GM18508 (cell line): ENCODE measurements around the gene NANOG.
"Not testable (repeated sequence)": the region's sequence is repeated elsewhere in the genome, so short reads cannot be mapped to it uniquely, and the experiment has no call there.

ENCODE experiments used
- ATAC-seq: cut with Tn5 transposase; IDR thresholded peaks from one replicate; pipeline ENCODE4 v1.9.1; 2021; ENCODE audit warnings: moderate number of reproducible peaks; ENCODE audit not compliant: insufficient read depth, unreplicated experiment

The NANOG gene

GRCh38 chr12:7798750-7799308 lies 9.6 kb downstream of the NANOG start:
- ATAC-seq: not testable (repeated sequence)

DNA sequence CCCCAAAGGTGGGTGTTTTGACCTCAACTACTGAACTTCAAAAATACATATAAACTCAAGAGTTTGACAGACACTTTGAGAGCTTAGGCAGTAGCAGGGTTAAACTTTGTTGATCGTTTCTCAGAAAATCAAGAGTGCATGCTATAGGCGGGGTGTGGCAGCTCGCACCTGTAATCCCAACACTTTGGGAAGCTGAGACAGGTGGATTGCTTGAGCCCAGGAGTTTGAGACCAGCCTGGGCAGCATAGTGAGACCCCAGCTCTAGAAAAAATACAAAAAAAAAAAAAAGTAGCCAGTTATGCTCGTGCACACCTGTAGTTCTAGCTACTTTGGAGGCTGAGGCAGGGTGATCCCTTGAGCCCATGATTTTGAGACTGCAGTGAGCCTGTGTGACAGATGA lies 12.3 kb downstream of the NANOG start:
- ATAC-seq: no peak

DNA sequence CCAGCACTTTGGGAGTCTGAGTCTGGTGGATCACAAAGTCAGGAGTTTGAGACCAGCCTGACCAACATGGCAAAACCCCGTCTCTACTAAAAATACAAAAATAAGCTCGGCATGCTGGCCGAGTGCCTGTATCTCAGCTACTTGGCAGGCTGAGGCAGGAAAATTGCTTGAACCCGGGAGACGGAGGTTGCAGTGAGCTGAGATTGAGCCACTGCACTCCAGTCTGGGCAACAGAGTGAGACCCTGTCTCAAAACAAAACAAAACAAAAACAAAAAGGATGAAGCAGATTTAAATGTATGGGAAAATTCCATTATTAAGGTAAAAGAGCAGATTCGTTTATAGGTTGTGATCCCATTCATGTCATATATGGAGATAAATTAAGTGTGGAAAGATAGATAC lies 17.1 kb downstream of the NANOG start:
- not testable (repeated sequence) for ATAC-seq

DNA sequence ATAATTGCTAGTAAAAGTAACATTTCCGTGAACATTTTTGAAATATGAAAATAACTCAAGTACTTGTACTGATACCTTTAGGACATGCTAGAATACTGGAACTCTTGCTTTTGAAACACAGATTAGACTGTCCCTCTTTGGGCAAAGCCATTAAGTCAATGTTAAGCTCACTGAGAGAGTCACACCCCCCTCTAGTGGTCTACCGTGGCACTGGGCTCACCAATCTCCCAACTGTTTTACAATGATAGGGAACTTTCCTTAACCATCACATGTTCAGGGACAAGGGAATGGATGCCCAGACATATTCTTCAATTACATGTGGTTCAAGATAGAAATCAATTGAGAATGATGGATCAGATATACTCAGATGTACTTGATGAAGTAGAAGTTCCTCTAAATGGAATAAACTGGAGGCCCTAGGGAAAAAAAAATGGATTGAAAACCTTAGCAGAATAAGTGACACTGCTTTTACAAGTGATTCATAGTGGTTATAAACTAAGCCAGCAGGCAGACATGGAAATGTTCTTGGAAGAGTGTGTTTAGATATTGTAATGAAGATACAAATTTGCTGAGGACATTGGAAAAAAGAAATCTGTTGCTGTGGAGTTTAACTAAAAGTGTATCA lies 17.8 kb downstream of the NANOG start:
- no peak for ATAC-seq

DNA sequence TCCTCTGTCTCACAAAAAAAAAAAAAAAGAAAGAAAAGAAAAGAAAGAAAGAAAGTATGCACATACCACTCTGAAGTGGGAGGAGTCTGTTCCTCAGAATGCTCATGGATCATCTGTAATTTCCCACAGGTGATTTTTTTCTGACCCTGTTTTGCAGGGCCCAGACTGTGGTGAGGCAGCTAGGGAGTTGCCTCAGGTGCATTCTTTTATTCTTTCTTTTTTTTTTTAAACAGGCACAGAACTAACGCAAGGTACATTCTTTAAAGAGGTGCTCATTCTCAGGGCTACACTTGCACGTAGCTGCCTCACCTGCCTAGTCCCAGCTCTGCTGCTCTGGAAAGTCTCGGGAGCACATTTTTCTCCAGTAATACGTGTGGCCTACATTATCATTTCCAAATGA lies 36.6 kb downstream of the NANOG start:
- ATAC-seq: not testable (repeated sequence)

DNA sequence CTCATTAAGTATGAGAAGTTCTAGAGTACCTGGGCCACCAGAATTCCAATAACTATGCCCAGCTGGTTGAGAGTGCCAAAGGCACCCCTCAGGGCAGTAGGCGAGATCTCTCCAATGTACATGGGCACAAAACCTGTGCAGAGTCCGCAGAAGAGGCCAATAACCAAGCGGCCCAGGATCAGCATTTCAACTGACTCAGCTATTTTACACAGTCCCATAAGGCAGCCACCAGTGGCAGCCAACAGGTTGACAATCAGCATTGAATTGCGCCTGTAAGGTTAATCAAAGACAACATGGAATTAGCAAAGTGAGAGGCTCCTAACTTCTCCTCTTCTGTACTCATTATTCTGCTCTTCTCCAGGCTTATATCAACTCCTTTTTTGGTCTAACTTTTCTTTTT lies 40.5 kb downstream of the NANOG start:
- ATAC-seq: not testable (repeated sequence)

DNA sequence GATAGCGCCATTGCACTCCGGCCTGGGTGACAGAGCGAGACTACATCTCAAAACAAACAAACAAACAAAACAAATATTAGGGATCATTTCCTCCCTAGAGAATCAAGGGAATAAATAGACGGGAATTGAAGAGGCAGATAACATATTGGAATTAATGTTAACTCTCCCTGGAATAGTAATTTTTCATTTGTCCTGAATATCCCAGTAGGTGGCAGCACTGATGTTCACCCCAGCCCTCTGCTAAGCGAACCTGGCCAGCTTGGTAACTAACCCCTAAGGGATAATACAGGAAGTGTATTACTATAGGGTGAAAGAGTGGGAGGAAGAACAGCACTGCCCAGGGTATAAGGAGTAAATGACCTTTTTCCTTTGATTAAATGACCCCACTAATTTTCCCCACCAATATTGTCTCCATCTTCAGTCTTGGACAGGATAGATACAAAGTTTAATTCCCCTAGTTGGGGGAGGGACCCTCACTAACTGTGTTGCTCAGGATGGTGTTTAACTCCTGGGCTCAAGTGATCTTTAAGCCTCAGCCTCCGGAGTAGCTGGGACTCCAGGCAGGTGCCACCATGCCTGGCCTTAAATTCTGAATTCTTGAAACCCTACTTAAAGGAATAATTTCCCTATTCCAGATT lies 43.0 kb downstream of the NANOG start:
- no peak for ATAC-seq

- ATAC-seq: not testable (repeated sequence)
Observed at GRCh38 chr12:7833201-7833600, 44.0 kb downstream of the NANOG start.

DNA sequence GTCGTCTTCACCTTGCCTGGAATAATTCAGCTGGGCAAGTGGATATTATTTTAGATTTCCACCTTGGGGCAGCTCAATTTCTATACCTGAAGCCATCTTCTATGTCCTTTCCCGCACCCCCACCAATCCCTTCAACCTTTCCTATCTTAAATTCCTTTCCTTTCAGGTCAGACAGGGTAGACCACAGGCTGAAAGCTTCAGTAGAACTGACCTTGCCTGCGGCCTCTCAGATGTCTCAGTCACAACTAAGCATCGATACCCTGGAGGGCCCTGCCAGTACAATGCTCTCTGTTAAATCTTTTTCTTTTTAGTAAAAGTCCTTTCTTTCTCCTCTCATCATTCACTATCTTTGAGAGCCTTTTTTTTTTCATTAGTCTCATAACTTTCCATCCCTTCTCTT lies 44.6 kb downstream of the NANOG start:
- no peak for ATAC-seq

DNA sequence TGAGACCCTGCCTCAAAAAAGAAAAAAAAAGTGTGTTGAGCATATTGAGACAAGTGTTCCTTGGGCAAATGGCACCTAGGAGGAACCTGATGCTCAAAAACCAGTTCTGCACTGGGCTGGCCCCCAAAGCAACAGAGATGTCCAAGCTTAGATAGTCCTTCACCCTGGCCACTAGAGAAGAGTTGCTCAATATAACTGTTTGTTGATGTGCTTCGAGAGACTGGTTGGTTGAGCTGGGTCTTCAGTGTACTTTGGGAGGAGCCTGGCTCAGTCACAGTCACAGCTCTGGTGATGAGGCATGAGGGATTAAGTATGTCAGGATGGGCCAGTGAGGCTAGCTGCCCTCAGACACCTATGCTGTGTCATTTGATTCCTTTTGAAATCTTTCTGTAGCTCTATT lies 45.5 kb downstream of the NANOG start:
- ATAC-seq: no peak

DNA sequence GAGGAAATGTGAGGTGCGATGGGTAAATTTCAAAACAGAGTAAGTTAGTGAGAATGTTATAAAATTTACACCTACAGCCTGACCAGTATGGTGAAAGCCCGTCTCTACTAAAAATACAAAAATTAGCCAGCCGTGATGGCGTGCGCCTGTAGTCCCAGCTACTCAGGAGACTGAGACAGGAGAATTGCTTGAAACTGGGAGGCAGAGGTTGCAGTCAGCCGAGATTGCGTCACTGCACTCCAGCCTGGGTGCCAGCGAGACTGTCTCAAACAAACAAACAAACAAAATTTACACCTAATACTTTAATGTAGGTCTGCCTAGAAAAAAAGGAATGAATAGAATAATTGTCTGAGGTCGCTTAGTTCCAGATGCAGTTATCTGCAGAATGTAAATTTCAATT lies 45.9 kb downstream of the NANOG start:
- no peak for ATAC-seq

DNA sequence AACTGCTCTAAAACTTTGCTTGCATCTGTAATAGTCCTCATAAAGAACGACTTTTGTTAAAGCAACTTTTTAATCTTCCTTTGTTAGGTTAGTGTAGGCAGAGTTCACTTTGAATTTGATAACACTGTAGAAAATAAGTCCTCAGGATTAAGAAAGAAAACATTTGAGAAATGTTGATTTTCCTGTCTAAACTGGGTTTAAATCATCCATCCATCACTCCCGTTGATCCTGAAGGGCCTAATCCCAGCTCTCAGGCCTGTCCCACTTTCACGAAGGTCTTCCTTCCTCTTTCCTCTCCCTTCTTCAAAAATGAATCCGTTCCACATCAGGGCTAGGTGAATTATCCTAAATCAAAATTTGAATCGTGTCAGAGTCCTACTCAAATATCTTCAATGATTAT lies 46.6 kb downstream of the NANOG start:
- ATAC-seq: no peak

GRCh38 chr12:7837366-7837765 lies 48.2 kb downstream of the NANOG start:
- ATAC-seq: no peak

- ATAC-seq: not testable (repeated sequence)
Observed at GRCh38 chr12:7839226-7839625, 50.0 kb downstream of the NANOG start.

DNA sequence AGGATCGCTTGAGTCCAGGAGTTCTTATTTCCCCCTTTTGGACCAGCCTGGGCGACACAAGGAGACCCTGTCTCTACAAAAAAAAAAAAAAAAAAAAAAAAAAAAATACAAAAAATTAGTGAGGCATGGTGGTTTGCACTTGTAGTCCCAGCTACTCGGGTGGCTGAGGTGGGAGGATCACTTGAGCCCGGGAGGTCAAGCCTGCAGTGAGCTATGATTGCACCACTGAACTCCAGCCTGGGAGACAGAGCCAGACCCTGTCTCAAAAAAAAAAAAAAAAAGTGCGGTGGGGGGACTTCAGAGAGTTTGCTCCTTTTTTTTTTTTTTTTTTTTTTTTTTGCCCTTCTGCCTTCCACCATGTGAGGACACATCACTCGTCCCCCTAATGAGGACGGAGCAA lies 50.6 kb downstream of the NANOG start:
- not testable (repeated sequence) for ATAC-seq

DNA sequence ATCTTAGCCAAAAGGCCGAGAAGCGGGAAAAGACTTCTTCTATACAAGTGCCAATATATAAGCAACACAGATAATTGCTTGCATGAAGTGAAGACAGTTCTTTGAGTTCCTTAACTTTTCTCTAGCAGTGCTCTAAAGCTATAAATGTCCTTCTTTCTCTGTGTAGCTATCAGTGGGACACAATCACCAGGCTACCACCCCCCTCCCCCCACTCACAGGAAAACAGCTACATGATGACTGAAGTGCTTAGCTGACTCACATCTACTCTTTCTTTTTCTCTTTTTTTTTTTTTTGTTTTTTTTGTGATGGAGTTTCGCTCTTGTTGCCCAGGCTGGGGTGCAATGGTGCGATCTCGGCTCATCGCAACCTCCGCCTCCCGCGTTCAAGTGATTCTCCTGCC lies 53.2 kb downstream of the NANOG start:
- not testable (repeated sequence) for ATAC-seq

DNA sequence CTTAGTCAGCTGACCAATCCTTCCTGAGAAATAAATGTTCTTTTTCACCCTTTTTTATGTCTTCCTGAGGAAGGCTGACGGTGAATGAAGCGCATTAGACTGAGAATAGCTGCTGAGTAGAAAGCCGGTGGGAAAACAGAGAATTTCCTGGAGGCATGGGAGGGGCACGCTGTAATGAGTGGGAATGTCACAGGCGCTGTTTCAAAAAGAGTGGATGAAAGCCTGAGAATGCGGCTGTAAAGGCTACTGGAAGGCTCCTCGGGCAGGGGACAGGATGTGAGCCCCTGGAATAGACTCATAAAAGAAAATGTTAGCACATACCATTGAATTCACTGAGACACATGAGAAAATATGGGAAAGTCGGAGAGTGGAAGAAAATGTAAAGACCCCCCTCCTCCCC lies 53.9 kb downstream of the NANOG start:
- not testable (repeated sequence) for ATAC-seq

DNA sequence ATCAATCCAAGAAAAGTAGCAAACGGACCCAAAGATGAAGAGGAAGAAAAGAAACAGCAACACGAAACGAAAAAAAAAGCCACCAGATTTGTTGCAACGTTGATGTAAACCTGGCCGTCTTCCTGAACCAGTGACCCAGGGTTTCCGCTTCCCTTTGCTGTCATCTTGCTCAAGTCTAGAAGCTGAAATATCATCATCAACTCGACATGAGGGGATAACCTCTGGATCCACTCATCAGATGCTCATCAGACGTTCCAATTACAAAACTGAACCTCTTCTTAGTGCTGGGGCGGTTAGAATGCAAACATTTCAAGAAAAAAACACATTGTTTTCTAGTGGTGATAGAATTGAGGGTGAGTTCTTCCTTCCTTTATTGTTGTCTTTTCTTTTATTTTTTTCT lies 54.4 kb downstream of the NANOG start:
- ATAC-seq: not testable (repeated sequence)

DNA sequence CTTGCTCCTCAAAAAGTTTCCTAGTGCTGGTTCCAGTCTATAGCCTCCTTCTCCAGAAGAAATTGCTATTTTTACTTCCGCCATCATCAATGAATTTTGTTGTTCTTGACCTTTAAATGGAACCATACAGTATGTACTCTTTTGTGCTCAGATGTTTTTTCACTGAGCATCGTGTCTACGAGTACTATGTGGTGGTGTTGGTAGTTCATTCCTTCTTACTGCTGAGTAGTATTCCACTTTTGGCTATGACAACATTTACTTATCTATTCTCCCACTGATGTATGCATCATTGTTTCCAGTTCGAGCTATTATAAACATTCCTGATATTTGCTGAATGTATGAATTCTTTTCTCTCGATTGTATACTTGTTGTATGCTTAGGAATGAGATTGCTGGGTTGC lies 54.9 kb downstream of the NANOG start:
- no peak for ATAC-seq

GRCh38 chr12:7847226-7848097 lies 58.3 kb downstream of the NANOG start:
- ATAC-seq: not testable (repeated sequence)

GRCh38 chr12:7848098-7848422 lies 58.9 kb downstream of the NANOG start:
- not testable (repeated sequence) for ATAC-seq
